HS-27A (cell line): ENCODE data around the gene DCAF11.

Experiments used
- DNase-seq: peaks from one replicate; pipeline ENCODE4 v3.0.0-alpha.2; 2012; ENCODE audit warnings: low read depth, missing footprints

DCAF11 gene

GRCh38 chr14:24114532-24115421, at the start of gene DCAF11, which contains the start of gene NRL:
Gene DCAF11, plus strand, starts transcription at chr14:24114777. Its CDS starts 818 bp downstream, at chr14:24115595.
Gene NRL, minus strand, starts transcription at chr14:24114949. Its CDS starts 32,101 bp downstream, at chr14:24082848.
- DNase-seq, result peak; percentile 99

- DNase-seq, result no peak
Observed at GRCh38 chr14:24064856-24065255, 49.7 kb upstream of the DCAF11 start.

GRCh38 chr14:24065408-24065807, 49.2 kb upstream of the DCAF11 start:
- no peak for DNase-seq

- no peak for DNase-seq
Observed at GRCh38 chr14:24066496-24067132, 48.0 kb upstream of the DCAF11 start.

GRCh38 chr14:24067133-24068082, 47.2 kb upstream of the DCAF11 start:
- DNase-seq, result no peak

- DNase-seq, result no peak
Observed at GRCh38 chr14:24068711-24069410, 45.7 kb upstream of the DCAF11 start.

- DNase-seq, result no peak
Observed at GRCh38 chr14:24069411-24069735, 45.2 kb upstream of the DCAF11 start.

- no peak for DNase-seq
Observed at GRCh38 chr14:24070285-24071143, 44.1 kb upstream of the DCAF11 start.

GRCh38 chr14:24071144-24071697, 43.4 kb upstream of the DCAF11 start, which contains the start of gene CPNE6:
Gene CPNE6, plus strand, starts transcription at chr14:24071562. Its CDS starts 1,375 bp downstream, at chr14:24072937.
- DNase-seq, result no peak

GRCh38 chr14:24071836-24072430, 42.6 kb upstream of the DCAF11 start:
- DNase-seq, result no peak

- no peak for DNase-seq
Observed at GRCh38 chr14:24072436-24072835, 42.1 kb upstream of the DCAF11 start.

GRCh38 chr14:24072881-24073877, 41.4 kb upstream of the DCAF11 start:
- no peak for DNase-seq

GRCh38 chr14:24074625-24075484, 39.7 kb upstream of the DCAF11 start:
- no peak for DNase-seq

GRCh38 chr14:24075485-24076301, 38.9 kb upstream of the DCAF11 start:
- no peak for DNase-seq

- DNase-seq, result no peak
Observed at GRCh38 chr14:24076302-24076601, 38.3 kb upstream of the DCAF11 start.

GRCh38 chr14:24077086-24077485, 37.5 kb upstream of the DCAF11 start:
- DNase-seq, result no peak

- no peak for DNase-seq
Observed at GRCh38 chr14:24078146-24078545, 36.4 kb upstream of the DCAF11 start.
